ENCODE results near the gene CRYBB3. TPM values are rescaled to one million over a fixed set of nuclear protein-coding genes. Genes with fewer than 3 reads are reported as not detected.

Gene CRYBB3
- total and polyA plus RNA-seq, 2 donors (not counting 3 experiments of a cell fraction or from before 2014, with no cell fraction given) = 0.59 to 1.2 TPM

GRCh38 chr22:25186140-25186539, 13.5 kb upstream of the CRYBB3 start:
- H3K9me1 ChIP-seq (replicated peaks; ENCODE audit: control insufficient read depth, extremely low read depth, insufficient read depth, low read length) = no peaks in the 10 kb centered on the region
- no peaks in the 10 kb centered on the region for H3K4me1 ChIP-seq (ENCODE audit: control insufficient read depth, extremely low read depth, insufficient read depth, low read length)
- H3K4me2 ChIP-seq (ENCODE audit: insufficient read depth, low read length) = no peak overlapping the region
- no peak overlapping the region for H3K9ac ChIP-seq (replicated peaks; ENCODE audit: extremely low read depth, insufficient read depth, low read length)
- no peaks in the 10 kb centered on the region for H3K79me2 ChIP-seq (ENCODE audit: control insufficient read depth, insufficient read depth, low read length)
- dilution Hi-C loops (cut with MboI; ENCODE audit: extremely low pct_ligation_motif_present, low sequenced_read_pairs) = no loop called here
- intact Hi-C loops (cut with micrococcal nuclease) = no loop called here
- no peak overlapping the region for H2AFZ ChIP-seq (ENCODE audit: low read depth, low read length)
- no peaks in the 10 kb centered on the region for H3K27me3 ChIP-seq (ENCODE audit: control insufficient read depth in 2 of 2, insufficient read depth in 2 of 2, low read length in 2 of 2)
- no peak for TF ChIP-seq GATA2 (IDR thresholded peaks at IDR 0.05; ENCODE audit: insufficient read depth, insufficient read length, low read depth, low read length)
- TF ChIP-seq POLR2AphosphoS5 (IDR thresholded peaks at IDR 0.05; ENCODE audit: insufficient read depth, low read depth, low read length) = no peak
- no peak for TF ChIP-seq FOS (IDR thresholded peaks at IDR 0.05; ENCODE audit: borderline replicate concordance, insufficient read depth, low read length)
- no peak for TF ChIP-seq MYC (IDR thresholded peaks at IDR 0.05; ENCODE audit: low read depth, low read length)
- TF ChIP-seq, protein P1, sequence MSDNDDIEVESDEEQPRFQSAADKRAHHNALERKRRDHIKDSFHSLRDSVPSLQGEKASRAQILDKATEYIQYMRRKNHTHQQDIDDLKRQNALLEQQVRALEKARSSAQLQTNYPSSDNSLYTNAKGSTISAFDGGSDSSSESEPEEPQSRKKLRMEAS (IDR thresholded peaks at IDR 0.05; ENCODE audit: insufficient read depth, insufficient read length) = no peak
- TF ChIP-seq EZH2 (IDR thresholded peaks at IDR 0.05; ENCODE audit: borderline replicate concordance, low read depth, low read length, severe bottlenecking) = no peak
- no peak for TF ChIP-seq POLR2A (IDR thresholded peaks at IDR 0.05; ENCODE audit: low read depth, low read length)
- TF ChIP-seq JUN (IDR thresholded peaks at IDR 0.05; ENCODE audit: borderline replicate concordance, insufficient read depth, insufficient read length, low read depth) = no peak
- TF ChIP-seq, protein P2, sequence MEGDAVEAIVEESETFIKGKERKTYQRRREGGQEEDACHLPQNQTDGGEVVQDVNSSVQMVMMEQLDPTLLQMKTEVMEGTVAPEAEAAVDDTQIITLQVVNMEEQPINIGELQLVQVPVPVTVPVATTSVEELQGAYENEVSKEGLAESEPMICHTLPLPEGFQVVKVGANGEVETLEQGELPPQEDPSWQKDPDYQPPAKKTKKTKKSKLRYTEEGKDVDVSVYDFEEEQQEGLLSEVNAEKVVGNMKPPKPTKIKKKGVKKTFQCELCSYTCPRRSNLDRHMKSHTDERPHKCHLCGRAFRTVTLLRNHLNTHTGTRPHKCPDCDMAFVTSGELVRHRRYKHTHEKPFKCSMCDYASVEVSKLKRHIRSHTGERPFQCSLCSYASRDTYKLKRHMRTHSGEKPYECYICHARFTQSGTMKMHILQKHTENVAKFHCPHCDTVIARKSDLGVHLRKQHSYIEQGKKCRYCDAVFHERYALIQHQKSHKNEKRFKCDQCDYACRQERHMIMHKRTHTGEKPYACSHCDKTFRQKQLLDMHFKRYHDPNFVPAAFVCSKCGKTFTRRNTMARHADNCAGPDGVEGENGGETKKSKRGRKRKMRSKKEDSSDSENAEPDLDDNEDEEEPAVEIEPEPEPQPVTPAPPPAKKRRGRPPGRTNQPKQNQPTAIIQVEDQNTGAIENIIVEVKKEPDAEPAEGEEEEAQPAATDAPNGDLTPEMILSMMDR (IDR thresholded peaks at IDR 0.05; ENCODE audit: extremely low read depth in 1 of 2, insufficient read depth in 1 of 2, low read depth in 1 of 2, low read length in 2 of 2) = no peak
- ChIA-PET CTCF (interaction anchor here (1.1 to 5.3 kb wide), 2 partner anchors 15 to 76 kb away, joined by 3 to 23 read pairs; no protein-coding TSS in a partner anchor), POLR2A (no interaction called here)
- H3K4me3 ChIP-seq (replicated peaks in 1 of 3; ENCODE audit: insufficient read depth in 1 of 3, low read depth in 1 of 3, low read length in 3 of 3) = no peak overlapping the region
- FAIRE-seq (no peak), DNase-seq (ENCODE audit: low read depth, low spot score) (no peak)
- H4K20me1 ChIP-seq (replicated peaks; ENCODE audit: control insufficient read depth, extremely low read depth, insufficient read depth, low read length) = no peaks in the 10 kb centered on the region
- peaks cover 0 to 31% of the 10 kb centered on the region in 2 experiments for H3K36me3 ChIP-seq (ENCODE audit: control insufficient read depth in 2 of 2, extremely low read depth in 1 of 2, insufficient read depth in 2 of 2, low read length in 2 of 2)
- BruUV-seq (replicated peaks) = no TSS peak
- H3K27ac ChIP-seq (ENCODE audit: insufficient read depth, low read depth, low read length) = no peak overlapping the region
- H3K9me3 ChIP-seq (replicated peaks; ENCODE audit: control insufficient read depth, insufficient read depth, low read length) = no peaks in the 10 kb centered on the region

Measured in endothelial cell of umbilical vein (primary cell).